CD4-positive, alpha-beta T cell (primary cell): ENCODE results near the gene CACNA1E. TPM values are rescaled to one million over a fixed set of nuclear protein-coding genes. Genes with fewer than 3 reads are reported as not detected.

Experiments used
- ATAC-seq: fragments of 200-7000 bp; cut with Tn5 transposase; one replicate; pipeline ENCODE4 v1.10.0; 2022; ENCODE audit warnings: mild to moderate bottlenecking; ENCODE audit not compliant: poor library complexity
- CTCF ChIA-PET: fragments of 350-600 bp; sonication (Branson Sonifier 250); formaldehyde crosslinking; loops from one replicate; lab custom pipeline; 2021; ENCODE audit warnings: antibody characterized with exemption, inconsistent platforms; lab: Charles Lee
- POLR2A ChIA-PET: fragments of 350-600 bp; sonication (Branson Sonifier 250); formaldehyde crosslinking; loops from one replicate; lab custom pipeline; 2021; ENCODE audit warnings: antibody characterized with exemption, inconsistent platforms; lab: Charles Lee
- DNase-seq, 14 experiments: peaks; one replicate each; pipeline ENCODE4 v3.0.0-alpha.2; 2013 to 2020; ENCODE audit warnings: mixed read lengths in 2 of 14
- H3K27ac ChIP-seq, 2 donors: one replicate each; pipeline versions ENCODE4 v1.5.1 to v1.7.0; 2013; ENCODE audit warnings: low read length in 2 of 2, low read depth in 1 of 2, mild to moderate bottlenecking in 1 of 2
- H3K27me3 ChIP-seq, 2 experiments: 1 replicate in 1 of 2; 2 replicates in 1 of 2; pipeline versions ENCODE4 v1.6.1 to v1.7.0; 2013; ENCODE audit warnings: low read length in 2 of 2, control low read depth in 1 of 2, mild to moderate bottlenecking in 1 of 2, moderate library complexity in 1 of 2; ENCODE audit not compliant: insufficient read depth in 2 of 2, control insufficient read depth in 1 of 2
- H3K36me3 ChIP-seq: one replicate; pipeline ENCODE4 v1.6.1; 2013; ENCODE audit warnings: low read length, control low read depth; ENCODE audit not compliant: insufficient read depth
- H3K4me1 ChIP-seq: one replicate; pipeline ENCODE4 v1.6.1; 2013; ENCODE audit warnings: low read length, control low read depth; ENCODE audit not compliant: insufficient read depth
- H3K4me3 ChIP-seq: one replicate; pipeline ENCODE4 v1.5.1; 2013; ENCODE audit warnings: mild to moderate bottlenecking, low read length, moderate library complexity
- H3K9me3 ChIP-seq, 2 experiments: 1 replicate in 1 of 2; 2 replicates in 1 of 2; pipeline versions ENCODE4 v1.6.1 to v1.7.0; 2013; ENCODE audit warnings: low read length in 2 of 2, mild to moderate bottlenecking in 2 of 2, control low read depth in 1 of 2, moderate library complexity in 1 of 2; ENCODE audit not compliant: control insufficient read depth in 1 of 2, insufficient read depth in 1 of 2
- H3K27ac Mint-ChIP-seq: one replicate; pipeline ENCODE4 v1.8.0; 2020; ENCODE audit warnings: mixed read lengths
- H3K27me3 Mint-ChIP-seq: one replicate; pipeline ENCODE4 v1.8.0; 2021; ENCODE audit warnings: mixed read lengths
- H3K36me3 Mint-ChIP-seq: one replicate; pipeline ENCODE4 v1.8.0; 2021; ENCODE audit warnings: low read depth, mixed read lengths
- H3K4me1 Mint-ChIP-seq: one replicate; pipeline ENCODE4 v1.8.0; 2021; ENCODE audit warnings: low read depth, mixed read lengths
- H3K4me3 Mint-ChIP-seq: one replicate; pipeline ENCODE4 v1.8.0; 2020; ENCODE audit warnings: mild to moderate bottlenecking, mixed read lengths
- H3K9me3 Mint-ChIP-seq: one replicate; pipeline ENCODE4 v1.8.0; 2020; ENCODE audit warnings: mixed read lengths
- CTCF ChIP-seq: fragments of 200-600 bp; IDR thresholded peaks from one replicate; pipeline ENCODE4 v1.8.0; 2022; ENCODE audit warnings: antibody characterized with exemption, mild to moderate bottlenecking
- intact Hi-C, 2 experiments: fragments of 100-400 bp; cut with DNase I in 1 of 2; cut with micrococcal nuclease in 1 of 2; formaldehyde crosslinking; loops; one replicate each; pipeline versions ENCODE4 v1.15.1 to v1.9.0; 2023 to 2025; cut with DNase I, micrococcal nuclease
- total RNA-seq, 174 experiments: library from RNA in 2 of 174; stranded (reverse) in 2 of 174; gene quantifications; one replicate each; pipeline ENCODE4 v1.2.3 and lab custom pipeline; 2021 to 2026

Gene CACNA1E
- total RNA-seq, 2 experiments from 2014 or later = not detected

DNA sequence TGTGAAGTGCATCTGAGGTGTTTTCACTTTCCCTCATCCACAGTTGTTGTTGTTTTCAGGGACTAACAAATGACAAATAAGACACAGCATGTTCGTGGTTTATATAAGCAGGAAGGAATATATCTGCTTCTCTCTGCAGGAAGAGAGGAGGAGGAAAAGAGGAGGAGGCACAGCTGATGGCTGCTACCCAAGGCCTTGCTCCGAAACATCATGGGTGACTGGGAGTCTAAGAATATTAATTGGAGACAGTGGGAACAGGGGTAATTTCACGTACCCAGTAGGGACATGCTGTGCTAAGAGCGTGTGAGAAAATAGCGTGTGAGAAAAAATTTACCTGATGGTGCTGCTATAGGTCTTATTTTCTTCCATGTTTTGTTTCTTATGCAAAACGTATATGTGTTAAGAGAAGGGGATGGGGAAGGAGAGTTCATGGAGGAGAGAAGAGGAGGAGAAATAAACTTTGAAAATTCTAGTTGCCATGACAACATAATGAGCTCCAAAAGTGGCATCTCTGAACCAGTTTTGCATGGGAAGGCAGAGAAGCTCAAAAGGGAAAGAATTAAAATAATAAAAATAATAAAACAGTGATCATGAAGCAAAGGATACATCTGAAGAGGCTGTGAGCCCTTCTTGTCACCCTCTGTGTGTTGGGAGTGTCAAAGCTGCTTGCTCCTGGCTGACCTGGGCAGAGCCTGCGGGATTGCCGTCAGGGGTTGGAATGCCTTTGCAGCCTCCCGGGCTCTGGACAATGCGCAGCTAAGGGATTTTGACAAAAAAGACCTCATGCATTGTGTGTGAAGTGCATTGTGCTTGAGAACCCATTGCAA lies 192.0 kb downstream of the CACNA1E start:
- Histone ChIP-seq H3K4me1 (no peaks in the 10 kb centered on the region), H3K36me3 (no peaks in the 10 kb centered on the region), H3K27me3 (peaks cover 5 to 13% of the 10 kb centered on the region in 2 experiments), H3K27ac (no peak overlapping the region), H3K9me3 (no peaks in the 10 kb centered on the region), H3K4me3 (no peak overlapping the region)
- CTCF ChIA-PET = no interaction called here
- intact Hi-C loops = loop anchor here in 1 of 2 experiments (5.0 kb wide), 1 partner anchor 488 kb away; no protein-coding TSS in a partner anchor
- DNase-seq (no peak), ATAC-seq (no peak)
- Mint-ChIP-seq H3K27me3 (peaks cover 29% of the 10 kb centered on the region), H3K27ac (no peak overlapping the region), H3K9me3 (no peaks in the 10 kb centered on the region), H3K4me3 (no peak overlapping the region), H3K4me1 (no peaks in the 10 kb centered on the region), H3K36me3 (no peaks in the 10 kb centered on the region)
- no peak for TF ChIP-seq CTCF
- POLR2A ChIA-PET = no interaction called here

- H3K27ac ChIP-seq = no peak overlapping the region
- no peak for DNase-seq
- H3K27me3 Mint-ChIP-seq = peaks cover 28% of the 10 kb centered on the region
- no peak for ATAC-seq
- no peaks in the 10 kb centered on the region for H3K36me3 Mint-ChIP-seq
- no peaks in the 10 kb centered on the region for H3K4me1 Mint-ChIP-seq
- no peak for TF ChIP-seq CTCF
- H3K27ac Mint-ChIP-seq = no peak overlapping the region
- H3K4me3 Mint-ChIP-seq = no peak overlapping the region
- no peaks in the 10 kb centered on the region for H3K36me3 ChIP-seq
- intact Hi-C loops = loop anchor here in 1 of 2 experiments (5.0 kb wide), 1 partner anchor 489 kb away; no protein-coding TSS in a partner anchor
- ChIA-PET POLR2A (no interaction called here), CTCF (no interaction called here)
- H3K9me3 Mint-ChIP-seq = no peaks in the 10 kb centered on the region
- H3K4me3 ChIP-seq = no peak overlapping the region
- H3K9me3 ChIP-seq = no peaks in the 10 kb centered on the region
- no peaks in the 10 kb centered on the region for H3K4me1 ChIP-seq
- peaks cover 5 to 13% of the 10 kb centered on the region in 2 experiments for H3K27me3 ChIP-seq
Measured at GRCh38 chr1:181675918-181676190, 192.5 kb downstream of the CACNA1E start.

DNA sequence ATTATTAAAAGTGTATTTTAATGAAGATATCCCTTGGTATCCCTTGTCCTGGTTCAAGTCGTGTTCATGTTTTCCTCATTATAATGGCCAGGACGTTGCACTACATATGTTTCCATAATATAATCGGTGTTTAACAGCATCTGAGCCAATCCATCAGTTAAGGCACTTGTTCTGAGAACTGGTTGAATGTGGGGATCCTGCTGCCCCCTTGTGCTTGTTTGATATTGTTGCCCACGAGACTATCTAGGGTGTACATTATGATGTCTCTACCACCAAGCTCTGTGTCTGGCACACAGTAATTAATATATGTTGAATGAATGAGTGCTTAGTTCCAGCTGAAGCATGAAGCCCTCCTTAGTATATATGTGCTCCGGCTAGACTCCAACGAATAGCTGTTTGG lies 193.0 kb downstream of the CACNA1E start:
- CTCF ChIA-PET = no interaction called here
- Histone ChIP-seq H3K36me3 (no peaks in the 10 kb centered on the region), H3K4me3 (no peak overlapping the region), H3K27ac (no peak overlapping the region), H3K9me3 (no peaks in the 10 kb centered on the region), H3K27me3 (peaks cover 5 to 13% of the 10 kb centered on the region in 2 experiments), H3K4me1 (no peaks in the 10 kb centered on the region)
- ATAC-seq (no peak), DNase-seq (no peak)
- intact Hi-C loops = loop anchor here in 1 of 2 experiments (5.0 kb wide), 1 partner anchor 489 kb away; no protein-coding TSS in a partner anchor
- H3K27ac Mint-ChIP-seq = no peak overlapping the region
- H3K9me3 Mint-ChIP-seq = no peaks in the 10 kb centered on the region
- POLR2A ChIA-PET = no interaction called here
- peaks cover 28% of the 10 kb centered on the region for H3K27me3 Mint-ChIP-seq
- H3K36me3 Mint-ChIP-seq = no peaks in the 10 kb centered on the region
- H3K4me1 Mint-ChIP-seq = no peaks in the 10 kb centered on the region
- H3K4me3 Mint-ChIP-seq = no peak overlapping the region
- TF ChIP-seq CTCF = no peak
